HepG2 (cell line): Measurements from ENCODE around the gene TUBB4B. TPM values are rescaled to one million over a fixed set of nuclear protein-coding genes. Genes with fewer than 3 reads are reported as not detected.
A peak's percentile ranks its signal among the peaks of the same experiment; 100 is the strongest.

Experiments
- EHMT2 ChIP-seq: fragments of 200-600 bp; sonication (generic); IDR thresholded peaks from 2 replicates; pipeline ENCODE4 v1.7.0; 2017; ENCODE audit warnings: antibody characterized with exemption, low read depth, low read length, borderline replicate concordance
- GFI1 ChIP-seq: sonication (generic); formaldehyde crosslinking; IDR thresholded peaks from 2 replicates; pipeline ENCODE4 v1.5.0; 2020; ENCODE audit warnings: missing genetic modification reagents, mild to moderate bottlenecking, borderline replicate concordance
- HOXA3 ChIP-seq: sonication (generic); formaldehyde crosslinking; IDR thresholded peaks from 2 replicates; pipeline ENCODE4 v1.5.0; 2020; ENCODE audit warnings: missing genetic modification reagents
- MAFG ChIP-seq: sonication (generic); formaldehyde crosslinking; IDR thresholded peaks from 2 replicates; pipeline ENCODE4 v1.5.1; 2020; ENCODE audit warnings: mild to moderate bottlenecking, missing genetic modification reagents
- MATR3 ChIP-seq: sonication (generic); formaldehyde crosslinking; IDR thresholded peaks from 2 replicates; pipeline ENCODE4 v1.4.0; 2020; ENCODE audit warnings: missing genetic modification reagents
- MIER3 ChIP-seq: IDR thresholded peaks from 2 replicates; pipeline ENCODE4 v1.6.1; 2016; ENCODE audit warnings: missing compliant biosample characterization, borderline replicate concordance
- NR1H2 ChIP-seq: sonication (generic); formaldehyde crosslinking; IDR thresholded peaks from 2 replicates; pipeline ENCODE4 v1.8.1; 2022; ENCODE audit warnings: low read depth, missing genetic modification reagents, borderline replicate concordance
- PITX1 ChIP-seq: sonication (generic); formaldehyde crosslinking; IDR thresholded peaks from 2 replicates; pipeline ENCODE4 v1.5.1; 2020; ENCODE audit warnings: mild to moderate bottlenecking, missing genetic modification reagents
- POLR2AphosphoS5 ChIP-seq: IDR thresholded peaks from 2 replicates; pipeline ENCODE4 v1.6.1; 2012; ENCODE audit warnings: low read depth, low read length
- RARA ChIP-seq: IDR thresholded peaks from 2 replicates; pipeline ENCODE4 v1.6.1; 2016; ENCODE audit warnings: missing genetic modification reagents, missing compliant biosample characterization
- REPIN1 ChIP-seq: sonication (generic); formaldehyde crosslinking; IDR thresholded peaks from 2 replicates; pipeline ENCODE4 v1.8.0; 2022; ENCODE audit warnings: missing genetic modification reagents, low read depth, mild to moderate bottlenecking, borderline replicate concordance
- SALL2 ChIP-seq: sonication (generic); formaldehyde crosslinking; IDR thresholded peaks from 2 replicates; pipeline ENCODE4 v1.8.1; 2023; ENCODE audit warnings: mild to moderate bottlenecking, missing genetic modification reagents, inconsistent platforms
- TBX3 ChIP-seq: fragments of 450-650 bp; IDR thresholded peaks from 2 replicates; pipeline ENCODE4 v1.6.1; 2017; ENCODE audit warnings: antibody characterized with exemption, mild to moderate bottlenecking, inconsistent platforms, borderline replicate concordance
- ZNF558 ChIP-seq: sonication (generic); formaldehyde crosslinking; IDR thresholded peaks from 2 replicates; pipeline ENCODE4 v1.9.0; 2022; ENCODE audit warnings: mild to moderate bottlenecking, missing genetic modification reagents, borderline replicate concordance
- ZNF614 ChIP-seq: IDR thresholded peaks from 2 replicates; pipeline ENCODE4 v1.6.1; 2018; ENCODE audit warnings: missing biosample characterization, missing genetic modification reagents, inconsistent platforms, borderline replicate concordance
- ZNF746 ChIP-seq: sonication (generic); formaldehyde crosslinking; IDR thresholded peaks from 2 replicates; pipeline ENCODE4 v1.8.0; 2022; ENCODE audit warnings: mild to moderate bottlenecking, missing genetic modification reagents
- polyA plus RNA-seq, 8 experiments: library from polyadenylated mRNA; depleted of rRNA in 3 of 8; stranded (reverse) in 7 of 8; unstranded in 1 of 8; fragments of >200 nt; fragmentation: Illumina TruSeq in 4 of 8; extraction: Trizol in 4 of 8; gene quantifications; 2 replicates each; pipeline versions ENCODE4 v1.2.1 to v1.2.3, GENCODE V29; 2011 to 2016; ENCODE audit warnings: low read depth in 4 of 8, missing spikeins in 1 of 8, mixed read lengths in 1 of 8; ENCODE audit not compliant: insufficient read depth in 1 of 8
- total RNA-seq, 5 experiments: library from RNA; depleted of rRNA; stranded (reverse); fragments of >200 nt; fragmentation: Illumina TruSeq; extraction: Trizol; gene quantifications; 2 replicates each; pipeline ENCODE4 v1.2.3, GENCODE V29; 2016; ENCODE audit warnings: low read depth in 1 of 5
- TF ChIP-seq, protein P1 (sequence below): sonication (generic); formaldehyde crosslinking; IDR thresholded peaks from 2 replicates; pipeline ENCODE4 v1.8.0; 2022; ENCODE audit warnings: mild to moderate bottlenecking, missing genetic modification reagents, borderline replicate concordance
- TF ChIP-seq, protein P2 (sequence below): sonication (generic); formaldehyde crosslinking; conservative IDR thresholded peaks from 2 replicates; pipeline ENCODE4 v1.4.0; 2020; ENCODE audit warnings: missing genetic modification reagents
- TF ChIP-seq, protein P3 (sequence below), 2 experiments: sonication (generic) in 1 of 2; formaldehyde crosslinking in 1 of 2; IDR thresholded peaks; 2 replicates each; pipeline versions ENCODE4 v1.4.0 to v1.6.1; 2016 to 2020; ENCODE audit warnings: borderline replicate concordance in 1 of 2, low read depth in 1 of 2, mild to moderate bottlenecking in 1 of 2, missing genetic modification reagents in 1 of 2
- TF ChIP-seq, protein P4 (sequence below): sonication (generic); formaldehyde crosslinking; conservative IDR thresholded peaks from 2 replicates; pipeline ENCODE4 v1.4.0; 2020; ENCODE audit warnings: missing genetic modification reagents

TUBB4B gene
- total and polyA plus RNA-seq, 2 of the 13 experiments (the other 11 are each of a cell fraction or from before 2014, with no cell fraction given): 182 to 412 TPM

DNA sequence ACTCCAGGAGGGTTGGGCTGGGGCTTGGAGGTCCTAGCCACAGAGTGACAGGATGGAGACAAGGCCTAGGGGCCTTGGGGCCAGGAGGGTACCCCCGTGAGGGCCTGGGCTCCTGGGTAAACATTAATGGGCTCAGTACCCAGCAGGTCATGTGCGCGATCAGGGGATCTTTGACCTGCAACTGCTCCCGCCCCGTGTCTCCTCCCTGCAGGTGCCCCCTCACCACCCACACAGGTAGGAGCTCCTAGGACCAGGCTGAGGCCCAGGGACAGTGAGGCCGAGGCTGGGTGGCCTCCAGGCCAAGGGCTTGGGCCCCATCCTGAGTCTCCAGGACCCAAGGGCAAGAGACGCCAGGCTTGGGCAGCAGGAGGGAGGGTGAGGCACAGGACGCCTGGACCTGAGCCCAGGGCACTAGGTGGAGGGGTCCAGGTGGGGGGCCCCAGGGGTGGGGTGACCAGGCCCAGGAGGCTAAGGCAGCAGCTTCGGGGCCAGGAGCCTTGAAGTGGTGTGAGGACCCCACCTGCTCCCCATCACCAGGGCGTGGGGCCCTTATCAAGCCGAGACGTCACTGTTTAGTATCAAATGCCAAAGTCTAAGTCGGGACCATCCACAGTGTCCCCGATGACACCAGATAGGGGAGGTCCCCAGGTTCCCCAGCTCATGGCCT lies 10.2 kb upstream of the TUBB4B start, which contains the start of gene SLC34A3 (continued):
- TF ChIP-seq, protein P1, sequence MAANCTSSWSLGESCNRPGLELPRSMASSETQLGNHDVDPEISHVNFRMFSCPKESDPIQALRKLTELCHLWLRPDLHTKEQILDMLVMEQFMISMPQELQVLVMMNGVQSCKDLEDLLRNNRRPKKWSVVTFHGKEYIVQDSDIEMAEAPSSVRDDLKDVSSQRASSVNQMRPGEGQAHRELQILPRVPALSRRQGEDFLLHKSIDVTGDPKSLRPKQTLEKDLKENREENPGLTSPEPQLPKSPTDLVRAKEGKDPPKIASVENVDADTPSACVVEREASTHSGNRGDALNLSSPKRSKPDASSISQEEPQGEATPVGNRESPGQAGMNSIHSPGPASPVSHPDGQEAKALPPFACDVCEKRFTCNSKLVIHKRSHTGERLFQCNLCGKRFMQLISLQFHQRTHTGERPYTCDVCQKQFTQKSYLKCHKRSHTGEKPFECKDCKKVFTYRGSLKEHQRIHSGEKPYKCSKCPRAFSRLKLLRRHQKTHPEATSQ (CRISPR knock-in tag): no peak
- TF ChIP-seq, protein P2, sequence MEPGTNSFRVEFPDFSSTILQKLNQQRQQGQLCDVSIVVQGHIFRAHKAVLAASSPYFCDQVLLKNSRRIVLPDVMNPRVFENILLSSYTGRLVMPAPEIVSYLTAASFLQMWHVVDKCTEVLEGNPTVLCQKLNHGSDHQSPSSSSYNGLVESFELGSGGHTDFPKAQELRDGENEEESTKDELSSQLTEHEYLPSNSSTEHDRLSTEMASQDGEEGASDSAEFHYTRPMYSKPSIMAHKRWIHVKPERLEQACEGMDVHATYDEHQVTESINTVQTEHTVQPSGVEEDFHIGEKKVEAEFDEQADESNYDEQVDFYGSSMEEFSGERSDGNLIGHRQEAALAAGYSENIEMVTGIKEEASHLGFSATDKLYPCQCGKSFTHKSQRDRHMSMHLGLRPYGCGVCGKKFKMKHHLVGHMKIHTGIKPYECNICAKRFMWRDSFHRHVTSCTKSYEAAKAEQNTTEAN (CRISPR knock-in tag): no peak
- TF ChIP-seq, protein P3, sequence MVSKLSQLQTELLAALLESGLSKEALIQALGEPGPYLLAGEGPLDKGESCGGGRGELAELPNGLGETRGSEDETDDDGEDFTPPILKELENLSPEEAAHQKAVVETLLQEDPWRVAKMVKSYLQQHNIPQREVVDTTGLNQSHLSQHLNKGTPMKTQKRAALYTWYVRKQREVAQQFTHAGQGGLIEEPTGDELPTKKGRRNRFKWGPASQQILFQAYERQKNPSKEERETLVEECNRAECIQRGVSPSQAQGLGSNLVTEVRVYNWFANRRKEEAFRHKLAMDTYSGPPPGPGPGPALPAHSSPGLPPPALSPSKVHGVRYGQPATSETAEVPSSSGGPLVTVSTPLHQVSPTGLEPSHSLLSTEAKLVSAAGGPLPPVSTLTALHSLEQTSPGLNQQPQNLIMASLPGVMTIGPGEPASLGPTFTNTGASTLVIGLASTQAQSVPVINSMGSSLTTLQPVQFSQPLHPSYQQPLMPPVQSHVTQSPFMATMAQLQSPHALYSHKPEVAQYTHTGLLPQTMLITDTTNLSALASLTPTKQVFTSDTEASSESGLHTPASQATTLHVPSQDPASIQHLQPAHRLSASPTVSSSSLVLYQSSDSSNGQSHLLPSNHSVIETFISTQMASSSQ (IDR thresholded peaks at IDR 0.05; ENCODE audit: low read depth): no peak
- TF ChIP-seq, protein P3 (CRISPR knock-in tag; IDR thresholded peaks at IDR 0.05; ENCODE audit: borderline replicate concordance): no peak
- TF ChIP-seq GFI1 (CRISPR knock-in tag) (no peak), PITX1 (CRISPR knock-in tag) (no peak), RARA (CRISPR knock-in tag) (no peak), HOXA3 (CRISPR knock-in tag) (no peak), EHMT2 (no peak), ZNF558 (0 out of 2 replicates have a peak, but pooled peaks have one; percentile 32), POLR2AphosphoS5 (no peak), NR1H2 (CRISPR knock-in tag) (no peak), MAFG (CRISPR knock-in tag) (no peak), ZNF614 (0 out of 2 replicates have a peak, but pooled peaks have one; percentile 1), TBX3 (no peak), REPIN1 (0 out of 2 replicates have a peak, but pooled peaks have one; percentile 42), ZNF746 (no peak), MATR3 (CRISPR knock-in tag) (no peak), SALL2 (CRISPR knock-in tag) (no peak), MIER3 (CRISPR knock-in tag) (no peak)
- TF ChIP-seq, protein P4, sequence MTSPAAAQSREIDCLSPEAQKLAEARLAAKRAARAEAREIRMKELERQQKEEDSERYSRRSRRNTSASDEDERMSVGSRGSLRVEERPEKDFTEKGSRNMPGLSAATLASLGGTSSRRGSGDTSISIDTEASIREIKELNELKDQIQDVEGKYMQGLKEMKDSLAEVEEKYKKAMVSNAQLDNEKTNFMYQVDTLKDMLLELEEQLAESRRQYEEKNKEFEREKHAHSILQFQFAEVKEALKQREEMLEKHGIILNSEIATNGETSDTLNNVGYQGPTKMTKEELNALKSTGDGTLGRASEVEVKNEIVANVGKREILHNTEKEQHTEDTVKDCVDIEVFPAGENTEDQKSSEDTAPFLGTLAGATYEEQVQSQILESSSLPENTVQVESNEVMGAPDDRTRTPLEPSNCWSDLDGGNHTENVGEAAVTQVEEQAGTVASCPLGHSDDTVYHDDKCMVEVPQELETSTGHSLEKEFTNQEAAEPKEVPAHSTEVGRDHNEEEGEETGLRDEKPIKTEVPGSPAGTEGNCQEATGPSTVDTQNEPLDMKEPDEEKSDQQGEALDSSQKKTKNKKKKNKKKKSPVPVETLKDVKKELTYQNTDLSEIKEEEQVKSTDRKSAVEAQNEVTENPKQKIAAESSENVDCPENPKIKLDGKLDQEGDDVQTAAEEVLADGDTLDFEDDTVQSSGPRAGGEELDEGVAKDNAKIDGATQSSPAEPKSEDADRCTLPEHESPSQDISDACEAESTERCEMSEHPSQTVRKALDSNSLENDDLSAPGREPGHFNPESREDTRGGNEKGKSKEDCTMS: no peak
